GM19455 (cell line): ENCODE data around the gene NCK1.
"Not testable (repeated sequence)": the region's sequence is repeated elsewhere in the genome, so short reads cannot be mapped to it uniquely, and the experiment has no call there.

Experiments used
- ATAC-seq: cut with Tn5 transposase; IDR thresholded peaks from one replicate; pipeline ENCODE4 v1.9.1; 2021; ENCODE audit not compliant: unreplicated experiment

NCK1 gene

GRCh38 chr3:136862617-136863322 is 762 bp downstream of the NCK1 start:
- ATAC-seq, result peak; percentile 19

- no peak for ATAC-seq
Measured at GRCh38 chr3:136869282-136869681, 7.3 kb downstream of the NCK1 start.

GRCh38 chr3:136872258-136872657 is 10.2 kb downstream of the NCK1 start:
- ATAC-seq, result not testable (repeated sequence)

GRCh38 chr3:136879510-136879909 is 17.5 kb downstream of the NCK1 start:
- ATAC-seq, result not testable (repeated sequence)

GRCh38 chr3:136882571-136882970 is 20.6 kb downstream of the NCK1 start:
- no peak for ATAC-seq

- ATAC-seq, result no peak
Measured at GRCh38 chr3:136883967-136884720, 22.1 kb downstream of the NCK1 start.

GRCh38 chr3:136885357-136886213 is 23.6 kb downstream of the NCK1 start:
- no peak for ATAC-seq

- no peak for ATAC-seq
Measured at GRCh38 chr3:136889947-136890346, 27.9 kb downstream of the NCK1 start.

- ATAC-seq, result no peak
Measured at GRCh38 chr3:136891934-136892855, 30.2 kb downstream of the NCK1 start.

- ATAC-seq, result no peak
Measured at GRCh38 chr3:136893848-136894443, 31.9 kb downstream of the NCK1 start.

- not testable (repeated sequence) for ATAC-seq
Measured at GRCh38 chr3:136897171-136897570, 35.2 kb downstream of the NCK1 start.

- ATAC-seq, result no peak
Measured at GRCh38 chr3:136898549-136898948, 36.5 kb downstream of the NCK1 start.

GRCh38 chr3:136898954-136899353 is 36.9 kb downstream of the NCK1 start:
- no peak for ATAC-seq

GRCh38 chr3:136899622-136900158 is 37.7 kb downstream of the NCK1 start:
- ATAC-seq, result no peak

- not testable (repeated sequence) for ATAC-seq
Measured at GRCh38 chr3:136900694-136901093, 38.7 kb downstream of the NCK1 start.

- ATAC-seq, result no peak
Measured at GRCh38 chr3:136901391-136901790, 39.4 kb downstream of the NCK1 start.

GRCh38 chr3:136902530-136902929 is 40.5 kb downstream of the NCK1 start:
- ATAC-seq, result not testable (repeated sequence)

- no peak for ATAC-seq
Measured at GRCh38 chr3:136903899-136904298, 41.9 kb downstream of the NCK1 start.

GRCh38 chr3:136904746-136905145 is 42.7 kb downstream of the NCK1 start:
- no peak for ATAC-seq

GRCh38 chr3:136905549-136905948 is 43.5 kb downstream of the NCK1 start:
- no peak for ATAC-seq
